T-cell (primary cell): ENCODE data around the gene CCL20. TPM values are rescaled to one million over a fixed set of nuclear protein-coding genes. Genes with fewer than 3 reads are reported as not detected.
"Not testable (repeated sequence)": the region's sequence is repeated elsewhere in the genome, so short reads cannot be mapped to it uniquely, and the experiment has no call there.

ENCODE experiments used
- ATAC-seq, 4 experiments: fragments of 200-7000 bp in 3 of 4; fragments of 150-1000 bp in 1 of 4; cut with Tn5 transposase; replicated peaks in 1 of 4; 1 replicate in 3 of 4; 2 replicates in 1 of 4; pipeline ENCODE4 v1.10.0; 2021; ENCODE audit warnings: moderate library complexity in 3 of 4, mild to moderate bottlenecking in 2 of 4, moderate number of reproducible peaks in 1 of 4
- CTCF ChIA-PET, 2 donors: fragments of 300-600 bp; sonication (Branson Sonifier 250); formaldehyde crosslinking; loops; one replicate each; lab custom pipeline; 2022; ENCODE audit warnings: antibody characterized with exemption in 2 of 2; lab: Charles Lee
- POLR2A ChIA-PET, 2 donors: fragments of 300-600 bp; sonication (Branson Sonifier 250); formaldehyde crosslinking; loops; one replicate each; lab custom pipeline; 2022; ENCODE audit warnings: antibody characterized with exemption in 2 of 2; lab: Charles Lee
- DNase-seq, 35 experiments: peaks; one replicate each; pipeline versions ENCODE4 v3.0.0 to v3.0.0-alpha.2; 2013 to 2023
- H3K27ac ChIP-seq: one replicate; pipeline ENCODE4 v1.5.1; 2013; ENCODE audit warnings: low read length
- H3K27me3 ChIP-seq, 2 experiments: replicated peaks in 1 of 2; 1 replicate in 1 of 2; 2 replicates in 1 of 2; pipeline versions ENCODE4 v1.6.1 to v1.7.0; 2013; ENCODE audit warnings: low read length in 1 of 2, mixed read lengths in 1 of 2; ENCODE audit not compliant: control insufficient read depth in 2 of 2, insufficient read depth in 2 of 2; ENCODE audit errors: extremely low read depth in 1 of 2
- H3K36me3 ChIP-seq, 2 donors: 1 replicate in 1 of 2; 2 replicates in 1 of 2; pipeline versions ENCODE4 v1.6.1 to v1.7.0; 2013; ENCODE audit warnings: low read length in 1 of 2; ENCODE audit not compliant: control insufficient read depth in 2 of 2, insufficient read depth in 1 of 2; ENCODE audit errors: extremely low read depth in 1 of 2
- H3K4me1 ChIP-seq, 2 experiments: 1 replicate in 1 of 2; 2 replicates in 1 of 2; pipeline versions ENCODE4 v1.6.1 to v1.7.0; 2013; ENCODE audit warnings: low read length in 2 of 2, mixed read lengths in 1 of 2; ENCODE audit not compliant: insufficient read depth in 2 of 2, control insufficient read depth in 1 of 2; ENCODE audit errors: extremely low read depth in 1 of 2
- H3K4me3 ChIP-seq, 2 donors: 1 replicate in 1 of 2; 2 replicates in 1 of 2; pipeline versions ENCODE4 v1.5.1 to v1.7.0; 2013; ENCODE audit warnings: mild to moderate bottlenecking in 2 of 2, low read length in 1 of 2, moderate library complexity in 1 of 2; ENCODE audit not compliant: control insufficient read depth in 1 of 2; ENCODE audit errors: extremely low read depth in 1 of 2
- H3K9me3 ChIP-seq: 2 replicates; pipeline ENCODE4 v1.7.0; 2013
- H3K27ac Mint-ChIP-seq, 2 donors: one replicate each; pipeline ENCODE4 v1.8.0; 2020 to 2021; ENCODE audit warnings: mild to moderate bottlenecking in 2 of 2, mixed read lengths in 2 of 2
- H3K27me3 Mint-ChIP-seq, 2 donors: one replicate each; pipeline ENCODE4 v1.8.0; 2021 to 2022; ENCODE audit warnings: mixed read lengths in 2 of 2
- H3K36me3 Mint-ChIP-seq: one replicate; pipeline ENCODE4 v1.8.0; 2021; ENCODE audit warnings: mixed read lengths
- H3K4me1 Mint-ChIP-seq, 3 donors: one replicate each; pipeline ENCODE4 v1.8.0; 2020 to 2022; ENCODE audit warnings: mixed read lengths in 3 of 3, mild to moderate bottlenecking in 1 of 3
- H3K4me3 Mint-ChIP-seq, 3 donors: one replicate each; pipeline ENCODE4 v1.8.0; 2020 to 2022; ENCODE audit warnings: mild to moderate bottlenecking in 3 of 3, mixed read lengths in 3 of 3, moderate library complexity in 3 of 3
- H3K9me3 Mint-ChIP-seq, 3 donors: one replicate each; pipeline ENCODE4 v1.8.0; 2020 to 2022; ENCODE audit warnings: mixed read lengths in 3 of 3
- WGBS: methylation state at CpG from one replicate; pipeline ENCODE4 v1.1.5; 2013; ENCODE audit warnings: missing lambda C conversion rate; ENCODE audit not compliant: insufficient coverage; 5-methylcytosine and 5-hydroxymethylcytosine counted together
- total RNA-seq, 35 experiments: library from RNA in 6 of 35; stranded (reverse) in 6 of 35; fragments of 120-200 nt in 1 of 35; gene quantifications; one replicate each; pipeline versions ENCODE4 v1.2.1 to v1.2.4 and lab custom pipeline; 2013 to 2026

The CCL20 gene
- total RNA-seq, 5 donors from 2014 or later (not counting 1 experiment from before 2014, with no cell fraction given) = 1.8 to 3.0 (median 1.9) TPM; not detected in 2

DNA sequence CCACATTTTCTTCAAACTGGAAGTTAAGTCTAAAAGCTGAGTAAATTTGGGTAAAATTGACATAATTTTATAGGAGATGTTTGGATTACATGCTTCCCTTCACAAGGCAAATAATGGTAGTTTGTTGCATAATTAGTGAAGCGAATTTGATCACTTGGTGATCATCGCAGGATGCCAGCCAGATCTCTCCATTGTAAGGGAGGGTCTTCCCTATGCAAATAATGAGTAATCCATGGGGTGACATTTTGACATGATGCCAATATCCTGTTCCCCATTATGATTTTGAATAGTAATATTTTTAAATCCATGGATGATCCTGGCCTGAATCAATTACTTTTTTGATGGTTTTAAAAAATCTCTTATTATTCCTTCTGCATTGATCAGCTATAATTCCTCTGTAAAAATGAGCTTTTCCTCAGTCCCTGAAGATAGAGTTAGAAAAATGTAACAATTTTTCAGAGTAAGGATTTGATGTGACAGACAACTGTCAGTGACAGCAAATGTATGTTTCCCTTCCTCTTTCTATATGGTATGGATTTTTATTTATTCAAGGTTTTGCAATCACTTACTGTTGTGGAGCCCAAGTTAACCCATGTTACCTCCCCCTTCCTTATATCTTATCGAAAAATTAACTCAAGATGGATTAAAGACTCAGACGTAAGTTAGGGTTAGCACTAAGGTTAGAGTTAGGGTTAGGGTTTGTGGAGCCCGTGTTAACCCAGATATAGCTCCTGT lies 21.4 kb downstream of the CCL20 start:
- no peak overlapping the region for H3K27ac Mint-ChIP-seq
- no peak for ATAC-seq
- Histone ChIP-seq H3K9me3 (no peaks in the 10 kb centered on the region), H3K4me3 (no peak overlapping the region), H3K36me3 (no peaks in the 10 kb centered on the region), H3K27ac (no peak overlapping the region), H3K4me1 (peaks cover 0 to 7% of the 10 kb centered on the region in 2 experiments), H3K27me3 (peaks cover 0 to 4% of the 10 kb centered on the region in 2 experiments)
- no peaks in the 10 kb centered on the region for H3K36me3 Mint-ChIP-seq
- peaks cover 0 to 7% of the 10 kb centered on the region in 2 donors for H3K27me3 Mint-ChIP-seq
- DNase-seq = no peak
- WGBS = 78% methylated on average over 2 of the region's 5 CpGs
- no peak overlapping the region for H3K4me3 Mint-ChIP-seq
- peaks cover 0 to 7% (median 0%) of the 10 kb centered on the region in 3 donors for H3K9me3 Mint-ChIP-seq
- ChIA-PET POLR2A (no interaction called here), CTCF (interaction anchor here in 1 of 2 donors (0.6 kb wide), 2 partner anchors 65 to 68 kb away, joined by 3 read pairs; no protein-coding TSS in a partner anchor)
- H3K4me1 Mint-ChIP-seq = no peaks in the 10 kb centered on the region

DNA sequence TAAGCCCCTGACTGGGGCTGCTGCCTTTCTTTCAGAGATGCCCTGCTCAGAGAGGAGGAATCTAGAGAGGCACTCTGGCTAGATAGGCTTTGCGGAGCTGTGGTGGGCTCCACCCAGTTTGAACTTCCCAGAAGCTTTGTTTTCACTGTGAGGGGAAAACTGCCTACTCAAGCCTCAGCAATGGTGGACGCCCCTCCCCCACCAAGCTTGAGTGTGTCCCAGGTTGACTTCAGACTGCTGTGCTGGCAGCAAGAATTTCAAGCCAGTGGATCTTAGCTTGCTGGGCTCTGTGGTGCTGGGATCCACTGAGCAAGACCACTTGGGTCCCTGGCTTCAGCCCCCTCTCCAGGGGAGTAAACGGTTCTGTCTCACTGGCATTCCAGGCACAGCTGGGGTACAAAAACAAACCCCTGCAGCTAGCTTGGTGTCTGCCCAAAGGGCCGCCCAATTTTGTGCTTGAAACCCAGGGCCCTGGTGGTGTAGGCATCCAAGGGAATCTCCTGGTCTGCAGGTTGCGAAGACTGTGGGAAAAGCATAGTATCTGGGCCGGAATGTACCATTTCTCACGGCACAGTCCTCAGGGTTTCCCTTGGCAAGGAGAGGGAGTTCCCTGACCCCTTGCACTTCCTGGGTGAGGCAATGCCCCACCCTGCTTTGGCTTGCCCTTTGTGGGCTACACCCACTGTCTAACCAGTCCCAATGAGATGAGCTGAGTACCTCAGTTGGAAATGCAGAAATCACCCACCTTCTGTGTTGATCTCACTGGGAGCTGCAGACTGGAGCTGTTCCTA lies 25.9 kb downstream of the CCL20 start:
- ATAC-seq, H3K27ac ChIP-seq, H3K4me3 Mint-ChIP-seq, H3K36me3 ChIP-seq, POLR2A ChIA-PET, H3K4me1 Mint-ChIP-seq, H3K4me3 ChIP-seq, H3K27ac Mint-ChIP-seq, H3K9me3 ChIP-seq, CTCF ChIA-PET, DNase-seq, H3K9me3 Mint-ChIP-seq, H3K36me3 Mint-ChIP-seq, H3K27me3 ChIP-seq, H3K4me1 ChIP-seq: not testable (repeated sequence)
- H3K27me3 Mint-ChIP-seq = peaks cover 3 to 11% of the 10 kb centered on the region in 2 donors
- WGBS = 71% methylated on average over 6 of the region's 7 CpGs

DNA sequence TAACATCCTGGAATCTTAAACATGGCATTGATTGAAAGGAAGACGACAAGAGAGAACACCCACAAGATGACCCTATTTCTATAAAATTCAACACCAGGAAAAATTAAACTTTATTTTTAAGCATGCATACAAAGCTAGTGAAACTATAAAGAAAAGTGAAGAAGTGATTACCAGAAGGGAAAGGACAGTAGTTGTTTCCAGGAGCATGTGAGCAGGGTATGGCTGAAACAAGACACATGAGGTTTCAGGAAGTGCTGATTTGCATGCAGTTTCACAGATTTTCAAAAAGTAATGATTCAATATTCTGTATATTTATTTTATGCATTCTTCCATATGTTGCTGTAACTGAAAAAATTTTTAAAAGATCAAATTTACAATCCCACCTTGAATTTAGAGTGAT lies 33.2 kb downstream of the CCL20 start:
- ChIA-PET CTCF (no interaction called here), POLR2A (interaction anchor here in 1 of 2 donors (0.7 kb wide), 1 partner anchor 40 kb away, joined by 3 read pairs; no protein-coding TSS in a partner anchor)
- no peaks in the 10 kb centered on the region for H3K9me3 ChIP-seq
- no peaks in the 10 kb centered on the region for H3K27me3 ChIP-seq
- H3K27ac ChIP-seq = peak overlapping the region; percentile 66
- no peaks in the 10 kb centered on the region for H3K9me3 Mint-ChIP-seq
- WGBS = no CpG with 5 or more reads among the region's 1 CpG
- ATAC-seq = no peak
- H3K27ac Mint-ChIP-seq = peak overlapping the region; percentile 29 to 80
- no peak for DNase-seq
- H3K4me3 ChIP-seq = no peak overlapping the region
- peaks cover 0 to 3% of the 10 kb centered on the region in 2 experiments for H3K4me1 ChIP-seq
- peaks cover 0 to 24% (median 7%) of the 10 kb centered on the region in 3 donors for H3K4me1 Mint-ChIP-seq
- H3K27me3 Mint-ChIP-seq = no peaks in the 10 kb centered on the region
- H3K4me3 Mint-ChIP-seq = peak overlapping the region; percentile 11 to 41 (median 32)
- no peaks in the 10 kb centered on the region for H3K36me3 ChIP-seq
- H3K36me3 Mint-ChIP-seq = no peaks in the 10 kb centered on the region

DNA sequence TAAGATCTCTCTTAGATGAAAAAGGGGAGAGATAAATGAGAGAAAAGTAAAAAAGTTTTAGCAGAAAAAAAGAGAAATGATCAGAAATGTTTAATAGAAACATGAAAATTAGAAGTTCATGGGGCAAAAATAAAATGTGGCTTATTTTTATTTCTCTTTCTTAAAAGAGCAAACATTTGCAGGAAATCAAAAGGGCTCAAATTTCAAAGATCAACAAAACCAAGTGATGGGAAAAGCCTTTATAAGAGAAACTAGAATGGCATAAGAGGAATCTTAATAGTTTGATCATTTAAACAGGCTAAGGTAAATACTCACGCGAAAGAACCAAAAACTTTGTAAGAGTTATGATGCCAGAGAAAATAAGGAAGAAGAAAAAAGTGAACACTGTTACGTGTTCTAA lies 34.5 kb downstream of the CCL20 start:
- ATAC-seq (no peak), DNase-seq (no peak)
- peaks cover 0 to 3% of the 10 kb centered on the region in 2 experiments for H3K4me1 ChIP-seq
- H3K4me3 ChIP-seq = peak overlapping the region in 1 of 2 donors; percentile 42
- no peaks in the 10 kb centered on the region for H3K9me3 ChIP-seq
- Mint-ChIP-seq H3K27me3 (no peaks in the 10 kb centered on the region), H3K9me3 (no peaks in the 10 kb centered on the region), H3K27ac (peak overlapping the region; percentile 78 to 90), H3K36me3 (no peaks in the 10 kb centered on the region), H3K4me3 (peak overlapping the region; percentile 2 to 61 (median 38)), H3K4me1 (peaks cover 0 to 24% (median 7%) of the 10 kb centered on the region in 3 donors)
- peak overlapping the region; percentile 90 for H3K27ac ChIP-seq
- ChIA-PET POLR2A (no interaction called here), CTCF (interaction anchor here in 1 of 2 donors (0.5 kb wide), 1 partner anchor 1150 kb away, joined by 3 read pairs; no protein-coding TSS in a partner anchor)
- no peaks in the 10 kb centered on the region for H3K27me3 ChIP-seq
- no peaks in the 10 kb centered on the region for H3K36me3 ChIP-seq
- WGBS = no CpG with 5 or more reads among the region's 3 CpGs

DNA sequence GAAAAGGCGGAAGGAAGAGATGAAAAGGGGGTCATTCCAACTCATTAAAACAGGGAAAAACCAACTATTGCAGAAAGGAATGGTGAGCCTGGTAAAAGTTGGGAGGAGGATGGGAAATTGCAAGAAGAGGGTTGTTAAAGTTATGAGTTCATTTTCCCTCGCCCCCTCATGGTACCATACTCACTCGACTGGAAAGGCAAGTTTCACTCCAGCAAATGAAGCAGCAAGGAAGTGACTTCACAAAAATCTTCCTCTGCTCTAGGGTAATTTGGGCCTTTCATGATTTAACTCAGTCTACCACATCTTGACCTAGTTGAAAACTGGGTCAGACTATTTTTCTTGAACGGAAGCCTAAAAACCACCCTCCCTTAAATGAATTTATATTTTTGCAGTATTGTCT lies 34.9 kb downstream of the CCL20 start:
- peaks cover 0 to under 1% of the 10 kb centered on the region in 2 donors for H3K27me3 Mint-ChIP-seq
- H3K4me3 Mint-ChIP-seq = peak overlapping the region in 2 of 3 donors; percentile 38 to 61
- POLR2A ChIA-PET = no interaction called here
- 40% methylated on average over 1 of the region's 4 CpGs for WGBS
- Histone ChIP-seq H3K4me1 (peaks cover 0 to 3% of the 10 kb centered on the region in 2 experiments), H3K27ac (peak overlapping the region; percentile 90), H3K27me3 (no peaks in the 10 kb centered on the region), H3K4me3 (peak overlapping the region in 1 of 2 donors; percentile 42), H3K36me3 (no peaks in the 10 kb centered on the region), H3K9me3 (no peaks in the 10 kb centered on the region)
- H3K9me3 Mint-ChIP-seq = no peaks in the 10 kb centered on the region
- DNase-seq (peak in 2 of 35 experiments; percentile 26 to 61), ATAC-seq (peak; percentile 41 to 86 (median 62))
- H3K4me1 Mint-ChIP-seq = peaks cover 0 to 24% (median 7%) of the 10 kb centered on the region in 3 donors
- CTCF ChIA-PET = interaction anchor here in 1 of 2 donors (0.5 kb wide), 1 partner anchor 1151 kb away, joined by 3 read pairs; no protein-coding TSS in a partner anchor
- peak overlapping the region; percentile 78 to 90 for H3K27ac Mint-ChIP-seq
- H3K36me3 Mint-ChIP-seq = no peaks in the 10 kb centered on the region

DNA sequence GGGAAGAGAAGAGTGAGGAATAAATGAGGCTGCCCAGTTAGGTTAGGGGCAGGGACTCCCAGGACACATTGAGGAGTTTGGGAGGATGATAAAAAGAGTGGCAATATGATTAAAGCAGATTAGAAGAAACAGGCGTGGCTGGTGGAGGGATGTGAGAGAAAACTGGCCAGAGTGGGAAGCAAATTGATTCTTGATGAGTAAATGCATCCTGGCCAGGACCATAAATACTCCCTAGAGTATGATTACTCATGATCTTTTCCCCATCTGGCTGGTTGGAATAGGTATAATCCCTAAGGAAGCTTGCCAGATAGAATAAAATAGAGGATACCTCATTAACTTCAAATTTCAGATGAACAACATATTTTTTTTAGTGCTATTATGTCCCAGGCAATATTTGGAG lies 36.3 kb downstream of the CCL20 start:
- Histone ChIP-seq H3K4me3 (no peak overlapping the region), H3K27me3 (no peaks in the 10 kb centered on the region), H3K4me1 (peaks cover 0 to 3% of the 10 kb centered on the region in 2 experiments), H3K9me3 (no peaks in the 10 kb centered on the region), H3K27ac (peak overlapping the region; percentile 90), H3K36me3 (no peaks in the 10 kb centered on the region)
- H3K9me3 Mint-ChIP-seq = no peaks in the 10 kb centered on the region
- WGBS = no CpG with 5 or more reads among the region's 1 CpG
- no peak for DNase-seq
- H3K4me1 Mint-ChIP-seq = peaks cover 0 to 24% (median 7%) of the 10 kb centered on the region in 3 donors
- no peak for ATAC-seq
- no peaks in the 10 kb centered on the region for H3K36me3 Mint-ChIP-seq
- ChIA-PET POLR2A (no interaction called here), CTCF (no interaction called here)
- H3K27me3 Mint-ChIP-seq = peaks cover 0 to 10% of the 10 kb centered on the region in 2 donors
- H3K4me3 Mint-ChIP-seq = no peak overlapping the region
- peak overlapping the region; percentile 30 to 78 for H3K27ac Mint-ChIP-seq
